GM19452 (cell line): ENCODE results near the gene ZACN.
"Not testable (repeated sequence)": the region's sequence is repeated elsewhere in the genome, so short reads cannot be mapped to it uniquely, and the experiment has no call there.

Experiments used
- ATAC-seq: cut with Tn5 transposase; IDR thresholded peaks from one replicate; pipeline ENCODE4 v1.9.1; 2021; ENCODE audit not compliant: unreplicated experiment

ZACN gene

GRCh38 chr17:76078860-76079534 is at the start of gene ZACN:
Gene ZACN, plus strand, starts transcription at chr17:76079182. Its CDS starts 83 bp downstream, at chr17:76079265.
- ATAC-seq = no peak

- ATAC-seq = no peak
Measured at GRCh38 chr17:76032073-76032779, 46.8 kb upstream of the ZACN start.

- ATAC-seq = no peak
Measured at GRCh38 chr17:76032780-76033108, 46.2 kb upstream of the ZACN start.

- ATAC-seq = no peak
Measured at GRCh38 chr17:76033139-76033538, 45.8 kb upstream of the ZACN start.

- no peak for ATAC-seq
Measured at GRCh38 chr17:76034428-76035350, 44.3 kb upstream of the ZACN start.

GRCh38 chr17:76036497-76037261 is 42.3 kb upstream of the ZACN start:
- no peak for ATAC-seq

- ATAC-seq = no peak
Measured at GRCh38 chr17:76038050-76038449, 40.9 kb upstream of the ZACN start.

- ATAC-seq = no peak
Measured at GRCh38 chr17:76039121-76039520, 39.9 kb upstream of the ZACN start.

- ATAC-seq = no peak
Measured at GRCh38 chr17:76040376-76040775, 38.6 kb upstream of the ZACN start.

- not testable (repeated sequence) for ATAC-seq
Measured at GRCh38 chr17:76042868-76043267, 36.1 kb upstream of the ZACN start.

GRCh38 chr17:76044475-76045007 is 34.4 kb upstream of the ZACN start:
- ATAC-seq = not testable (repeated sequence)

GRCh38 chr17:76046064-76046463 is 32.9 kb upstream of the ZACN start:
- ATAC-seq = no peak

- ATAC-seq = no peak
Measured at GRCh38 chr17:76048025-76048605, 30.9 kb upstream of the ZACN start.

- ATAC-seq = no peak
Measured at GRCh38 chr17:76048711-76049110, 30.3 kb upstream of the ZACN start.

GRCh38 chr17:76049239-76049638 is 29.7 kb upstream of the ZACN start:
- ATAC-seq = no peak

- ATAC-seq = no peak
Measured at GRCh38 chr17:76049836-76050537, 29.0 kb upstream of the ZACN start.

GRCh38 chr17:76050538-76051467 is 28.2 kb upstream of the ZACN start:
- ATAC-seq = no peak

GRCh38 chr17:76051561-76051960 is 27.4 kb upstream of the ZACN start:
- ATAC-seq = no peak
